GM23338 (cell line): ENCODE results near the gene PPP2R3B. TPM values are rescaled to one million over a fixed set of nuclear protein-coding genes. Genes with fewer than 3 reads are reported as not detected.
A peak's percentile ranks its signal among the peaks of the same experiment; 100 is the strongest.

ENCODE experiments used
- ATAC-seq: fragments of 200-7000 bp; cut with Tn5 transposase; 3 replicates; pipeline ENCODE4 v1.9.1; 2020
- DNase-seq: peaks from one replicate; pipeline ENCODE4 v3.0.0-alpha.2; 2015; ENCODE audit warnings: low spot score
- H2AFZ ChIP-seq: fragments of 200-600 bp; sonication (generic); 2 replicates; pipeline ENCODE4 v1.8.0; 2016; ENCODE audit warnings: antibody characterized with exemption, mild to moderate bottlenecking, moderate library complexity
- H3F3A ChIP-seq: fragments of 200-600 bp; sonication (generic); replicated peaks from 2 replicates; pipeline ENCODE4 v1.8.0; 2017; ENCODE audit warnings: antibody characterized with exemption, mixed run types, low read depth
- H3K27ac ChIP-seq: fragments of 200-600 bp; sonication (generic); 2 replicates; pipeline ENCODE4 v1.6.1; 2016; ENCODE audit warnings: low read depth
- H3K27me3 ChIP-seq: fragments of 200-600 bp; sonication (generic); 2 replicates; pipeline ENCODE4 v1.8.0; 2016; ENCODE audit warnings: mild to moderate bottlenecking, mixed run types, moderate library complexity; ENCODE audit not compliant: insufficient read depth
- H3K36me3 ChIP-seq: fragments of 200-600 bp; sonication (generic); 2 replicates; pipeline ENCODE4 v1.8.0; 2016; ENCODE audit warnings: mild to moderate bottlenecking; ENCODE audit not compliant: insufficient read depth
- H3K4me1 ChIP-seq: fragments of 200-600 bp; sonication (generic); 2 replicates; pipeline ENCODE4 v1.8.0; 2016; ENCODE audit warnings: mild to moderate bottlenecking, moderate library complexity; ENCODE audit not compliant: insufficient read depth
- H3K4me2 ChIP-seq: fragments of 200-600 bp; sonication (generic); 2 replicates; pipeline ENCODE4 v1.7.1; 2017; ENCODE audit warnings: mixed run types
- H3K4me3 ChIP-seq: fragments of 200-600 bp; sonication (generic); 2 replicates; pipeline ENCODE4 v1.6.1; 2016; ENCODE audit warnings: mixed run types
- H3K79me2 ChIP-seq: fragments of 200-600 bp; sonication (generic); replicated peaks from 2 replicates; pipeline ENCODE4 v1.8.0; 2017; ENCODE audit warnings: mild to moderate bottlenecking; ENCODE audit not compliant: insufficient read depth
- H3K9me2 ChIP-seq: fragments of 200-600 bp; sonication (generic); 2 replicates; pipeline ENCODE4 v1.8.0; 2017; ENCODE audit not compliant: insufficient read depth
- H4K20me1 ChIP-seq: fragments of 200-600 bp; sonication (generic); replicated peaks from 2 replicates; pipeline ENCODE4 v1.8.0; 2017; ENCODE audit warnings: mild to moderate bottlenecking; ENCODE audit not compliant: insufficient read depth
- H3K27ac Mint-ChIP-seq: 2 replicates; pipeline ENCODE4 v1.8.0; 2020; ENCODE audit warnings: inconsistent platforms, mild to moderate bottlenecking, moderate library complexity, mixed read lengths
- H3K27me3 Mint-ChIP-seq: 3 replicates; pipeline ENCODE4 v1.8.0; 2022; ENCODE audit warnings: low read depth, mild to moderate bottlenecking, moderate library complexity, mixed read lengths, inconsistent platforms; ENCODE audit not compliant: insufficient read depth, poor library complexity
- H3K36me3 Mint-ChIP-seq: 3 replicates; pipeline ENCODE4 v1.8.0; 2021; ENCODE audit warnings: low read depth, mild to moderate bottlenecking, inconsistent platforms, moderate library complexity, mixed read lengths
- H3K4me1 Mint-ChIP-seq: 3 replicates; pipeline ENCODE4 v1.8.0; 2020; ENCODE audit warnings: mild to moderate bottlenecking, inconsistent platforms, mixed read lengths
- H3K4me3 Mint-ChIP-seq: 3 replicates; pipeline ENCODE4 v1.8.0; 2021; ENCODE audit warnings: moderate library complexity, mild to moderate bottlenecking, inconsistent platforms, mixed read lengths
- H3K9me3 Mint-ChIP-seq: 3 replicates; pipeline ENCODE4 v1.8.0; 2020; ENCODE audit warnings: moderate library complexity, mild to moderate bottlenecking, inconsistent platforms, mixed read lengths
- CREB1 ChIP-seq: fragments of 250-450 bp; sonication (Bioruptor Pico); IDR thresholded peaks from 2 replicates; pipeline ENCODE4 v1.5.0; 2020; ENCODE audit warnings: low read depth, mild to moderate bottlenecking, moderate library complexity
- CTCF ChIP-seq, 2 experiments: fragments of 200-600 bp in 1 of 2; sonication (generic) in 1 of 2; conservative IDR thresholded peaks; 2 replicates each; pipeline versions ENCODE4 v1.5.1 to v1.6.1; 2016 to 2017; ENCODE audit warnings: antibody characterized with exemption in 2 of 2, low read depth in 2 of 2, mild to moderate bottlenecking in 2 of 2, moderate library complexity in 1 of 2
- EZH2 ChIP-seq: fragments of 200-600 bp; sonication (generic); IDR thresholded peaks from one replicate; pipeline ENCODE4 v1.8.0; 2017; ENCODE audit warnings: antibody characterized with exemption, mild to moderate bottlenecking, low read depth; ENCODE audit not compliant: unreplicated experiment
- JUNB ChIP-seq: IDR thresholded peaks from one replicate; pipeline ENCODE4 v1.6.1; 2016; ENCODE audit warnings: antibody characterized with exemption; ENCODE audit not compliant: unreplicated experiment
- NANOG ChIP-seq: IDR thresholded peaks from 2 replicates; pipeline ENCODE4 v1.6.1; 2016; ENCODE audit warnings: antibody characterized with exemption, borderline replicate concordance
- POLR2AphosphoS5 ChIP-seq: IDR thresholded peaks from 2 replicates; pipeline ENCODE4 v1.6.1; 2016; ENCODE audit warnings: antibody characterized with exemption, low read depth
- REST ChIP-seq: IDR thresholded peaks from one replicate; pipeline ENCODE4 v1.6.1; 2018; ENCODE audit warnings: antibody characterized with exemption; ENCODE audit not compliant: unreplicated experiment
- STAT1 ChIP-seq: IDR thresholded peaks from one replicate; pipeline ENCODE4 v1.6.1; 2016; ENCODE audit warnings: antibody characterized with exemption; ENCODE audit not compliant: unreplicated experiment
- ZNF114 ChIP-seq: fragments of 250-450 bp; sonication (Bioruptor Pico); IDR thresholded peaks from 2 replicates; pipeline ENCODE4 v1.5.0; 2020; ENCODE audit warnings: mild to moderate bottlenecking, moderate library complexity
- ZNF331 ChIP-seq: fragments of 250-450 bp; sonication (Bioruptor Pico); IDR thresholded peaks from 2 replicates; pipeline ENCODE4 v1.5.0; 2020; ENCODE audit warnings: low read depth, mild to moderate bottlenecking, moderate library complexity
- ZNF462 ChIP-seq: fragments of 250-450 bp; sonication (Bioruptor Pico); IDR thresholded peaks from 2 replicates; pipeline ENCODE4 v1.5.0; 2020; ENCODE audit warnings: mild to moderate bottlenecking, moderate library complexity
- polyA plus RNA-seq: library from polyadenylated mRNA; unstranded; fragments of >200 nt; fragmentation: Nextera tagmentation; extraction: Ambion mirVana; gene quantifications from 2 replicates; pipeline ENCODE4 v1.2.1, GENCODE V29; 2016
- total RNA-seq: library from RNA; depleted of rRNA; stranded (reverse); fragments of >200 nt; shearing (Covaris generic); gene quantifications from 2 replicates; pipeline ENCODE4 v1.2.3, GENCODE V29; 2014

Gene PPP2R3B
- total and polyA plus RNA-seq, 2 experiments from 2014 or later: 50.1 to 104 TPM

GRCh38 chrX:389021-389441 is 2.3 kb upstream of the PPP2R3B start (continued):
- no peak for TF ChIP-seq ZNF462 (CRISPR knock-in tag)
- no peak for TF ChIP-seq NANOG
- no peak for TF ChIP-seq POLR2AphosphoS5

GRCh38 chrX:387729-388128 is 1.0 kb upstream of the PPP2R3B start:
- DNase-seq: no peak
- H3F3A ChIP-seq: peaks cover 10% of the 10 kb centered on the region; the same call in 1 of the 2 replicates
- H3K4me1 ChIP-seq: peaks cover 9% of the 10 kb centered on the region
- peak overlapping the region; percentile 2; the same call in 1 of the 2 replicates for H2AFZ ChIP-seq
- Mint-ChIP-seq H3K27ac (peak overlapping the region; percentile 31; the same call in 1 of the 2 replicates), H3K36me3 (peaks cover 5% of the 10 kb centered on the region; the same call in 1 of the 3 replicates), H3K27me3 (peaks cover 17% of the 10 kb centered on the region), H3K4me1 (peaks cover 7% of the 10 kb centered on the region; the same call in 2 of the 3 replicates), H3K4me3 (peak overlapping the region; percentile 89), H3K9me3 (peaks cover 4% of the 10 kb centered on the region; the same call in 2 of the 3 replicates)
- 0 out of 2 replicates have a peak overlapping the region, but pooled peaks have one; percentile 12 for H3K27ac ChIP-seq
- H3K4me3 ChIP-seq: peak overlapping the region; percentile 99
- H3K36me3 ChIP-seq: no peaks in the 10 kb centered on the region
- H3K4me2 ChIP-seq: peak overlapping the region; percentile 69
- H3K9me2 ChIP-seq: no peaks in the 10 kb centered on the region
- 0 out of 2 replicates have a peak, but pooled peaks cover 5% of the 10 kb centered on the region for H4K20me1 ChIP-seq
- peaks cover 34% of the 10 kb centered on the region for H3K79me2 ChIP-seq
- TF ChIP-seq CREB1 (CRISPR knock-in tag) (no peak), REST (no peak), EZH2 (no peak), CTCF (conservative IDR thresholded peaks at IDR 0.05; ENCODE audit: low read depth in 2 of 2) (no peak), ZNF114 (CRISPR knock-in tag) (no peak), STAT1 (no peak), NANOG (no peak), ZNF331 (no peak), JUNB (no peak)
- H3K27me3 ChIP-seq: no peaks in the 10 kb centered on the region
- no peak for ATAC-seq
